Transverse colon (tissue), 4 donors: ENCODE results near the gene UBALD2. TPM values are rescaled to one million over a fixed set of nuclear protein-coding genes. Genes with fewer than 3 reads are reported as not detected.
A peak's percentile ranks its signal among the peaks of the same experiment; 100 is the strongest.
"Not testable (repeated sequence)": the region's sequence is repeated elsewhere in the genome, so short reads cannot be mapped to it uniquely, and the experiment has no call there.

Experiments
- DNase-seq: peaks from one replicate; pipeline ENCODE4 v3.0.0-alpha.2; 2019
- H3K27ac ChIP-seq, 4 donors: fragments of 200-600 bp; sonication (generic); 2 replicates each; pipeline ENCODE4 v1.5.1; 2016 to 2018; ENCODE audit warnings: inconsistent platforms in 4 of 4
- H3K27me3 ChIP-seq: fragments of 200-600 bp; sonication (generic); 2 replicates; pipeline ENCODE4 v1.5.1; 2017; ENCODE audit warnings: inconsistent platforms
- H3K36me3 ChIP-seq, 4 donors: fragments of 200-600 bp; sonication (generic); 2 replicates each; pipeline ENCODE4 v1.5.1; 2017 to 2019; ENCODE audit warnings: inconsistent platforms in 4 of 4
- H3K4me1 ChIP-seq, 4 donors: fragments of 200-600 bp; sonication (generic); 2 replicates each; pipeline ENCODE4 v1.5.1; 2017 to 2020; ENCODE audit warnings: inconsistent platforms in 4 of 4
- H3K4me3 ChIP-seq, 4 donors: fragments of 200-600 bp; sonication (generic); 1 replicate in 1 of 4; 2 replicates in 3 of 4; pipeline versions ENCODE4 v1.5.1 to v1.6.1; 2017 to 2019; ENCODE audit warnings: inconsistent platforms in 4 of 4
- H3K9me3 ChIP-seq, 2 donors: fragments of 200-600 bp; sonication (generic); 2 replicates each; pipeline ENCODE4 v1.5.1; 2017 to 2019; ENCODE audit warnings: inconsistent platforms in 2 of 2
- EP300 ChIP-seq: sonication (generic); formaldehyde crosslinking; IDR thresholded peaks from one replicate; pipeline ENCODE4 v1.6.1; 2017; ENCODE audit warnings: antibody characterized with exemption, low read depth
- POLR2A ChIP-seq: fragments of 450-650 bp; IDR thresholded peaks from one replicate; pipeline ENCODE4 v1.6.1; 2016; ENCODE audit warnings: antibody characterized with exemption, mild to moderate bottlenecking, moderate library complexity
- POLR2AphosphoS5 ChIP-seq, 3 donors: sonication (generic); formaldehyde crosslinking; IDR thresholded peaks; one replicate each; pipeline ENCODE4 v1.6.1; 2016; ENCODE audit warnings: antibody characterized with exemption in 3 of 3
- whole genome bisulfite sequencing, 2 donors: methylation state at CpG; one replicate each; pipeline ENCODE4 v1.1.5; 2018; ENCODE audit warnings: low coverage in 1 of 2; 5-methylcytosine and 5-hydroxymethylcytosine counted together
- in situ Hi-C, 4 donors: fragments of 200-750 bp; cut with MboI; loops; one replicate each; pipeline versions ENCODE4 v1.15.0 to v1.15.1; 2017; ENCODE audit warnings: low sequenced_read_pairs in 3 of 4, low pct_ligation_motif_present in 1 of 4, low pct_unique_long_range_greater_than_20kb in 1 of 4
- intact Hi-C: fragments of 100-400 bp; cut with DNase I; formaldehyde crosslinking; loops from one replicate; pipeline ENCODE4 v1.15.1; 2023; ENCODE audit warnings: low total_unique reads
- total RNA-seq, 4 donors: library from RNA; depleted of rRNA; stranded (reverse); fragments of >200 nt; gene quantifications; one replicate each; pipeline ENCODE4 v1.1.0, GENCODE V29; 2016
- TF ChIP-seq, protein P1 (sequence below), 5 experiments: fragments of 200-600 bp in 3 of 5; fragments of 450-650 bp in 2 of 5; sonication (generic) in 3 of 5; IDR thresholded peaks; 1 replicate in 2 of 5; 2 replicates in 3 of 5; pipeline ENCODE4 v1.5.1; 2016 to 2017; ENCODE audit warnings: antibody characterized with exemption in 5 of 5, inconsistent platforms in 3 of 5, mild to moderate bottlenecking in 2 of 5, moderate library complexity in 1 of 5

The UBALD2 gene
- total RNA-seq, 4 donors from 2014 or later: 25.5 to 51.2 (median 34.5) TPM

DNA sequence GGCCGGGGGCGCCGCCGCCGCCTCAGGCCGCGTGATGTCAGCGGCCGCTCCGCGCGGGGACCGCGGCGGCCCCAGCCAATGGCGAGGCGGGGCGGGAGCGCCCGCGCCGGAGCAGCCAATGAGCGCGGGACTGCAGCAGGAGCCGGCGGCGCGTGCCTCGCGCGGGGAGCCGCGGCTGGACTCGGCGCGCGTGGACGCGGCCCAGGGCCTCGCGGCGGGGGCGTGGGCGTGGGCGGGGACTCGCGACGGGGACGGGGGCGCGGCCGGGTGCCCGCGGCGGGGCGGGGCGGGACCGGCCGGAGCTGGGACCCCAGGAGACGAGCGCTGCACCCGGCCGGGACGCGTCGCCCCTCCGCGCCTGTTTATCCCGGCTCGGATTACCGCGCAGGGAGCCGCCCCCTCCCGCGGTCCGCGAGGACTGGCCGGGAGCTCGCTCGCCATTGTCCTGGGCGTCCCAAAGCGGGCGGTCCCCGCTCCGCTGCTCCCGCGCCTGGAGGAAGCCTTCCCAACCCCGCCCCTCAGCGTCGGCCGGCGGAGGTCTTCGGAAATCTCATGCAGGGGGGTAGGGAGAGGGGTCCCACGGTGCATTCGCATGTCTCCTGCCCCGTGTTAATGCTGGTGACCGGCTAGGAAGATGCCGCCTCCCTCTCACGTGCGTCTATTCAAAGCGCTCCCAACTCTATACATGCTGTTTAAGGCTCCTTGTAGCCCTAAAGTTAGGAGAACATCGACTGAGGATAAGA lies 24.5 kb upstream of the UBALD2 start, which contains the start of gene RNF157:
TSS of gene RNF157 (minus strand) at position 33 of the 743 bp plus-strand sequence. CDS start 253 bp downstream, outside the sequence.
- peak within 1 kb of the TSS; percentile 62 to 78 (median 62) for H3K4me3 ChIP-seq
- H3K4me1 ChIP-seq: peaks cover 11 to 33% (median 15%) of the 10 kb centered on the region in 4 donors
- intact Hi-C loops: no loop called here
- peaks cover 14% of the 10 kb centered on the region for H3K27me3 ChIP-seq
- H3K27ac ChIP-seq: peak within 1 kb of the TSS; percentile 79 to 85 (median 82)
- H3K9me3 ChIP-seq: no peaks in the 10 kb centered on the region
- no peak for TF ChIP-seq EP300
- TF ChIP-seq POLR2A: peak; percentile 49
- TF ChIP-seq, protein P1, sequence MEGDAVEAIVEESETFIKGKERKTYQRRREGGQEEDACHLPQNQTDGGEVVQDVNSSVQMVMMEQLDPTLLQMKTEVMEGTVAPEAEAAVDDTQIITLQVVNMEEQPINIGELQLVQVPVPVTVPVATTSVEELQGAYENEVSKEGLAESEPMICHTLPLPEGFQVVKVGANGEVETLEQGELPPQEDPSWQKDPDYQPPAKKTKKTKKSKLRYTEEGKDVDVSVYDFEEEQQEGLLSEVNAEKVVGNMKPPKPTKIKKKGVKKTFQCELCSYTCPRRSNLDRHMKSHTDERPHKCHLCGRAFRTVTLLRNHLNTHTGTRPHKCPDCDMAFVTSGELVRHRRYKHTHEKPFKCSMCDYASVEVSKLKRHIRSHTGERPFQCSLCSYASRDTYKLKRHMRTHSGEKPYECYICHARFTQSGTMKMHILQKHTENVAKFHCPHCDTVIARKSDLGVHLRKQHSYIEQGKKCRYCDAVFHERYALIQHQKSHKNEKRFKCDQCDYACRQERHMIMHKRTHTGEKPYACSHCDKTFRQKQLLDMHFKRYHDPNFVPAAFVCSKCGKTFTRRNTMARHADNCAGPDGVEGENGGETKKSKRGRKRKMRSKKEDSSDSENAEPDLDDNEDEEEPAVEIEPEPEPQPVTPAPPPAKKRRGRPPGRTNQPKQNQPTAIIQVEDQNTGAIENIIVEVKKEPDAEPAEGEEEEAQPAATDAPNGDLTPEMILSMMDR (IDR thresholded peaks at IDR 0.05): no peak
- TF ChIP-seq POLR2AphosphoS5 (IDR thresholded peaks at IDR 0.05): peak in 2 of 3 donors; percentile 26 to 54
- 0% methylated on average over 29 of the region's 102 CpGs; no CpG with 5 or more reads in 1 of the 2 donors for WGBS, 2 donors
- H3K36me3 ChIP-seq: no peaks in the 10 kb centered on the region
- in situ Hi-C loops: no loop called here
- peak; percentile 77 for DNase-seq

DNA sequence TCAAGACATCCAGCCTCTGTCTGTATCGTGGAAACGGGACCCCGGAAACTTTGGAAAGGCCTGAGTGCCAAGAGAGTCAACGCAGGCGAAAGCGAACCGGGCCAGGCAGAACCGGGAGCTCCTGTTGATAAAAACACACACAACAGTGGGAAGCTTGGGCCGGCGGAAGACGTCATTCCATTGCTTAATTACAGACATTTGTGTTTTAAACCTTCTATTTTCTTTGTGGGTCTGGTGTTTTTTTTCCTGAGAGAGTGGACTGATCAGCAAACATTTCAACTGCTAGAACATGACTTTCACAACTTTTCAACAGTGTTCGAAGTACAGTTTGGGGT lies 24.0 kb upstream of the UBALD2 start:
- peak overlapping the region; percentile 52 to 78 (median 60) for H3K4me3 ChIP-seq
- TF ChIP-seq EP300 (no peak), POLR2AphosphoS5 (IDR thresholded peaks at IDR 0.05) (no peak), POLR2A (no peak)
- TF ChIP-seq, protein P1 (IDR thresholded peaks at IDR 0.05): no peak
- H3K36me3 ChIP-seq: no peaks in the 10 kb centered on the region
- no peaks in the 10 kb centered on the region for H3K9me3 ChIP-seq
- DNase-seq: peak; percentile 41
- intact Hi-C loops: no loop called here
- in situ Hi-C loops: no loop called here
- 11 to 17% methylated on average over 4 to 12 of the region's 12 CpGs for WGBS, 2 donors
- peaks cover 15 to 37% (median 19%) of the 10 kb centered on the region in 4 donors for H3K4me1 ChIP-seq
- peaks cover 14% of the 10 kb centered on the region for H3K27me3 ChIP-seq
- H3K27ac ChIP-seq: peak overlapping the region; percentile 73 to 85 (median 82)

DNA sequence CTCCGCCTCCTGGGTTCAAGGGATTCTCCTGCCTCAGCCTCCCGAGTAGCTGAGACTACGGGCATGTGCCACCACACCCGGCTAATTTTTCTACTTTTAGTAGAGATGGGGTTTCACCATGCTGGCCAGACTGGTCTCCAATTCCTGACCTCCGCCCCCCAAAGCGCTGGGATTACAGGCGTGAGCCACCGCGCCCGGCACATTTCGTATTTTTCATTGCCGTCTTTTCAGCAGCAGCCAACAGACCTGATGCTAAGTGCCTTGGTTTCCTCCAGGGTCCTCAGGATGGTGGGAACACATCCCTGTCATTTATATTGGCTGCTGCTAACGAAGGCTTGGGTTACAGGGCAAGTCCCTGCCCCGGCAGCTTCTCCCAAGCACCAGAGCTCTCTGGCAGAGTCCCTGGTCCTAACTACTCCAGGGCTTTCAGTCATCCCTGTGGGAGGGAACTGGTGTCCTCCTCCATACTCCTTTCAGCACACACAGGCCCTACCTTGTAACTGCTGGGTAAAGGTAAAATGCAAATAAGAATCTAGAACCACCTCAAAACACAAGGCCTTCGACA lies 23.4 kb upstream of the UBALD2 start:
- H3K27ac ChIP-seq: peak overlapping the region; percentile 73 to 85 (median 82)
- TF ChIP-seq, protein P1 (IDR thresholded peaks at IDR 0.05): no peak
- no peak for TF ChIP-seq POLR2AphosphoS5 (IDR thresholded peaks at IDR 0.05)
- intact Hi-C loops: no loop called here
- peaks cover 16 to 43% (median 25%) of the 10 kb centered on the region in 4 donors for H3K4me1 ChIP-seq
- in situ Hi-C loops: no loop called here
- peak overlapping the region in 2 of 4 donors; percentile 59 to 62 for H3K4me3 ChIP-seq
- H3K9me3 ChIP-seq: no peaks in the 10 kb centered on the region
- 80 to 85% methylated on average over 2 to 15 of the region's 15 CpGs for WGBS, 2 donors
- H3K27me3 ChIP-seq: peaks cover 14% of the 10 kb centered on the region
- DNase-seq: no peak
- H3K36me3 ChIP-seq: no peaks in the 10 kb centered on the region

GRCh38 chr17:76243826-76244679 lies 21.1 kb upstream of the UBALD2 start:
- no peak overlapping the region for H3K4me3 ChIP-seq
- peaks cover 16 to 33% (median 29%) of the 10 kb centered on the region in 4 donors for H3K4me1 ChIP-seq
- H3K9me3 ChIP-seq: no peaks in the 10 kb centered on the region
- H3K27me3 ChIP-seq: peaks cover 14% of the 10 kb centered on the region
- in situ Hi-C loops (no loop called here), intact Hi-C loops (no loop called here)
- no peak overlapping the region for H3K27ac ChIP-seq
- DNase-seq: no peak
- no peaks in the 10 kb centered on the region for H3K36me3 ChIP-seq
- WGBS, 2 donors: 62 to 81% methylated on average over 8 to 12 of the region's 12 CpGs
- TF ChIP-seq POLR2A: no peak
- no peak for TF ChIP-seq POLR2AphosphoS5 (IDR thresholded peaks at IDR 0.05)
- TF ChIP-seq EP300: no peak
- TF ChIP-seq, protein P1 (IDR thresholded peaks at IDR 0.05): no peak

DNA sequence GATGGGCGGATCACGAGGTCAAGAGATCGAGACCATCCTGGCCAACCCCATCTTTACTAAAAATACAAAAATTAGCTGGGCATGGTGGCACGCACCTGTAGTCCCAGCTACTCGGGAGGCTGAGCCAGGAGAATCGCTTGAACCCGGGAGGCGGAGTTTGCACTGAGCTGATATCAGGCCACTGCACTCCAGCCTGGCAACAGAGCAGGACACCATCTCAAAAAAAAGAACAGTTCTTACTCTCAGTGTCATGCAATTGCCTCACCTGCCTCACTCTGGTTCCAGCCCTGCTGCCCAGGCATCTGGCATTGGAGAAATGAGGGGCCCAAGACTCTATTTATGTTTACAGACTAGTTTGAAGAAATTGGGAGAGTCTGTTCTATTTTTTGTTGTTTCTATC lies 20.4 kb upstream of the UBALD2 start:
- H3K4me1 ChIP-seq: peaks cover 16 to 29% (median 26%) of the 10 kb centered on the region in 4 donors
- H3K4me3 ChIP-seq, H3K27ac ChIP-seq, H3K36me3 ChIP-seq, intact Hi-C loops, in situ Hi-C loops, DNase-seq, H3K9me3 ChIP-seq: not testable (repeated sequence)
- 97% methylated on average over 8 of the region's 8 CpGs; no CpG with 5 or more reads in 1 of the 2 donors for WGBS, 2 donors
- H3K27me3 ChIP-seq: peaks cover 12% of the 10 kb centered on the region
